Measurements from ENCODE around the gene CENPO.
"Not testable (repeated sequence)": the region's sequence is repeated elsewhere in the genome, so short reads cannot be mapped to it uniquely, and the experiment has no call there.

CENPO gene

DNA sequence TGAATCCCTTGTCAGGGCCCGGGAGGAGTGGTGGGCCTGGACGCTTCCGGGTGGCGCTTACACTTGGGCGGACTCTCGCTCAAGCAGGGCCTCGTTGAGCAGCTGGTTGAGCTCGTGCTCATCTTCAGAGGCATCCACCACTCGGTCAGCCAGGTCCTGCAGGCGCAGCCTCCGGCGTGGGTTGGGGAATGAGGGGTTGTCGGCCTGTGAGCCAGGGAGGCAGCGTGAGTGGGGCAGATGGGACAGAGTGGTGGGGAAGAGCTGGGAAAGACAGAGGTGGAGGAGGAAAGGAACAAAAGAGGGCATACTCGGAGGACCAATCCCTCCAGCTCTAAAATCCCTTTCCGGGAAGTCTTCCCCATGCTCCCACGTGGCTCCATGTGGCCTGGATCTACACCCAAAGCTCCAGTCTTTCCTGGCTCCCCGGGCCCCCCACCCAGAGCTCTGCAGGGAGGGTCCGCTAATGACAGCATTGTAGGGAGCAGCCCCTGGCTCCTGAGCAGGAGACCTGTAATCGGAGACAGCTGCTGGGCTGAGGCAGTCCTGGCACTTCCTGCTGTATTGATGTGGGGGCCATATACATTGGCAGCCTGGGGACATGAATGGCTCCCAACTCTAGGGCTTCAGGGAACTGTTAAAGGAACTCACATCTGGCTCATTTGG, 41.6 kb downstream of the CENPO start:
- Histone ChIP-seq H3K4me1 (ENCODE audit: control insufficient read depth, insufficient read depth, low read length) (peaks cover 11% of the 10 kb centered on the region), H3K4me3 (ENCODE audit: low read depth, low read length) (no peak overlapping the region), H3K36me3 (ENCODE audit: control insufficient read depth, insufficient read depth, low read length) (peaks cover 30% of the 10 kb centered on the region), H3K9ac (ENCODE audit: low read depth, low read length) (no peak overlapping the region), H3K9me3 (ENCODE audit: control insufficient read depth, insufficient read depth, low read length) (no peaks in the 10 kb centered on the region), H3K27me3 (ENCODE audit: control insufficient read depth, insufficient read depth, low read length) (no peaks in the 10 kb centered on the region)

DNA sequence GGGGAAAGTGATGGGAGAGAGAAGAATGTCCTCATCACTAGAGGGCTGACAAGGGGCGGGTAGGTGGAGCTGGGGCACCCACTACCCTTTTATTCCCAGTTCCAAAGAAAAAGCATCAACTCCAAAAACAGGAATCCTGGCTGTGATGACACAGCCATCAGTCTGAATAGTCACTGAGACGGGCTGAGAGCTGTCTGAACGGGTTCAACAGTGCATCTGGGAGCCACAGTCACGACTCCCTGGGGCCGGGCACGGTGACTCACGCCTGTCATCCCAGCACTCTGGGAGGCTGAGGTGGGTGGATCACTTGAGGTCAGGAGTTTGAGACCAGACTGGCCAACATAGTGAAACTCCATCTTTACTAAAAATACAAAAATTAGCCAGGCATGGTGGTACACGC, 42.2 kb downstream of the CENPO start:
- Histone ChIP-seq H3K4me1 (ENCODE audit: control insufficient read depth, insufficient read depth, low read length) (peaks cover 11% of the 10 kb centered on the region), H3K36me3 (ENCODE audit: control insufficient read depth, insufficient read depth, low read length) (peaks cover 32% of the 10 kb centered on the region)
- not testable (repeated sequence) for H3K27me3 ChIP-seq (ENCODE audit: control insufficient read depth, insufficient read depth, low read length); H3K9me3 ChIP-seq (ENCODE audit: control insufficient read depth, insufficient read depth, low read length); H3K4me3 ChIP-seq (ENCODE audit: low read depth, low read length); H3K9ac ChIP-seq (ENCODE audit: low read depth, low read length)

DNA sequence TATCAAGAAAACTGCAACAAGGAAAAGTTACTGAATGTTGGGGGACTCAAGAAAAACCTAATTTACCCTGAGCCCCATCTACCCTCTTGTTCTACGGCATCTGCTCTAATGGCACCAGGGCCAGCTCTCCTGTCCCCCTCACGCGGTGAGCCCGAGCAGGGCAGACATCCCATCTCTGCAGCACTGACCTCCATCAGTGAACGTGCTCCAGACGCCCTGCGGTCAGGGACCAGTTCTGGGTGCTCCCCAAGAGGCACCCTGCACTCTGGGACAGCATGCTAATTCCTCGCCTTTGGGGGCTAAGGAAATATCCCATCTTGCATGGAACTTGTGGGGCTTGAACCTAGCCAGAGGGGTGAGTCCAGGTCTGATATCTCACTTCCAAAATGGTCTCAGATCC, 43.0 kb downstream of the CENPO start:
- Histone ChIP-seq H3K9ac (ENCODE audit: low read depth, low read length) (no peak overlapping the region), H3K36me3 (ENCODE audit: control insufficient read depth, insufficient read depth, low read length) (peaks cover 28% of the 10 kb centered on the region), H3K27me3 (ENCODE audit: control insufficient read depth, insufficient read depth, low read length) (no peaks in the 10 kb centered on the region), H3K4me3 (ENCODE audit: low read depth, low read length) (no peak overlapping the region), H3K9me3 (ENCODE audit: control insufficient read depth, insufficient read depth, low read length) (no peaks in the 10 kb centered on the region), H3K4me1 (ENCODE audit: control insufficient read depth, insufficient read depth, low read length) (peaks cover 11% of the 10 kb centered on the region)

DNA sequence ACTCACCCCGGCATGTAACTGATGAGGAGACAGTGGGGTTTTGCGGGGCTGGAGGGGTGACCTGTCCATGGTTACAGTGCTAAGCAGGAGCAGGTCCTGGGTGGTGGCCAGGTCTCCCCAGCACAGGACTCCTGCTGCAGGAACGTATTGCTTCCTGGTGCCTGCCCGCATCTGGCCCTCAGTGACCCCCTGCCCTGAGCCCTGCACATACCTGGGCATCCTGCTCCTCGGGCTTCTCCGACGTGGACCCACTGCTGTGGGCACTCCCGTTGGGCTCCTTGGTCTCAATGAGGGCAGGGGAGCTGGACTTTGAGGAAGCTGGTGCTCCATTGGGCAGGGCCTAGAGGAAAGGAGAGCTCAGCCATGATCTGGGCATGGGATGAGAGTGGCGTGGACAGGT, 43.5 kb downstream of the CENPO start:
- H3K36me3 ChIP-seq (ENCODE audit: control insufficient read depth, insufficient read depth, low read length), result peaks cover 26% of the 10 kb centered on the region
- no peaks in the 10 kb centered on the region for H3K9me3 ChIP-seq (ENCODE audit: control insufficient read depth, insufficient read depth, low read length)
- H3K27me3 ChIP-seq (ENCODE audit: control insufficient read depth, insufficient read depth, low read length), result no peaks in the 10 kb centered on the region
- H3K4me3 ChIP-seq (ENCODE audit: low read depth, low read length), result no peak overlapping the region
- no peak overlapping the region for H3K9ac ChIP-seq (ENCODE audit: low read depth, low read length)
- H3K4me1 ChIP-seq (ENCODE audit: control insufficient read depth, insufficient read depth, low read length), result peaks cover 11% of the 10 kb centered on the region

DNA sequence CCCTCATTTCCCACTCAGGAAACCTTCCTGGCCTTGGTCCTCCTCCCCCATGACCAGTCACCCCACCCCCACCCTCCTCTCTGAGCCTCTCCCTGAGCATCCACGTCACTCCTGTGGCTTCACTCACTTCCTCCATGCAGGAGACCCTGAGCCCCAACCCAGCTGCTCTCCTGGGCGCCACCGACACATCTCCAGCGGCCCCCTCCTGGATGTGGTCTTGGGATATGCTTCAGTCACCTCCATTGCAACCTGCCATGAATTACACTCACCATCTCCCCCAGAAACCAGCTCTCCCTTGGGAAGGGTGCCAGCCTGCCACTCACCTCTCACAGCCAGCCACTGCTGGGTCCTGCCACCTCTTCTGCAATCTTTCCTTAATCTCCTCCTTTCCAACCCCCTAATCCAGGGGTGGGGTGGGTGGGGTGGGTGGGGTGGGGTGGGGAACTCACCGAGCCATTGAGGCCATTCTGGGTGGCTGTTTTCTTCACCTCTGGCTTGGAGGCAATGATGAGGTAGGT, 44.8 kb downstream of the CENPO start:
- H3K36me3 ChIP-seq (ENCODE audit: control insufficient read depth, insufficient read depth, low read length), result peaks cover 28% of the 10 kb centered on the region
- H3K4me3 ChIP-seq (ENCODE audit: low read depth, low read length), result no peak overlapping the region
- H3K9me3 ChIP-seq (ENCODE audit: control insufficient read depth, insufficient read depth, low read length), result no peaks in the 10 kb centered on the region
- H3K27me3 ChIP-seq (ENCODE audit: control insufficient read depth, insufficient read depth, low read length), result no peaks in the 10 kb centered on the region
- H3K4me1 ChIP-seq (ENCODE audit: control insufficient read depth, insufficient read depth, low read length), result peaks cover 4% of the 10 kb centered on the region
- no peak overlapping the region for H3K9ac ChIP-seq (ENCODE audit: low read depth, low read length)

DNA sequence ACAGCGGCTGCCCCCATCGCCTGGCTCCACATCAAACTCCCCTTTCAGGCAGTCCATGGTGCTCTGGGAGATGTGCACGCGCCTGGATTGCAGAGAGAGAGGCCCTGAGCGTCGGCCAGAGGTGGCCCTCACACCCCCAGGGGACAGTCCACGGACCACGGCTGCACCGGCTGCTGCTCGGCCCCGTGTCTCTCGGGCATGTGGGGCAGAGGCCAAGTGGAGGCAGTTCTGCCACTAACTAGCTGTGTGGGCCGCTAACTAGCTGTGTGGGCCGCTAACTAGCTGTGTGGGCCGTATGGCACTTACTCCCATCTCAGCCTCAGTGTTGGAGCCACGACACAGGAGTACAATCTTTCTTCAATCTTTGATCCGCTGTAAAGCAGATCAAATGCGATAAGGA, 45.3 kb downstream of the CENPO start:
- Histone ChIP-seq H3K9ac (ENCODE audit: low read depth, low read length) (no peak overlapping the region), H3K4me1 (ENCODE audit: control insufficient read depth, insufficient read depth, low read length) (peaks cover 1% of the 10 kb centered on the region), H3K9me3 (ENCODE audit: control insufficient read depth, insufficient read depth, low read length) (no peaks in the 10 kb centered on the region), H3K4me3 (ENCODE audit: low read depth, low read length) (no peak overlapping the region), H3K36me3 (ENCODE audit: control insufficient read depth, insufficient read depth, low read length) (peaks cover 27% of the 10 kb centered on the region), H3K27me3 (ENCODE audit: control insufficient read depth, insufficient read depth, low read length) (no peaks in the 10 kb centered on the region)

DNA sequence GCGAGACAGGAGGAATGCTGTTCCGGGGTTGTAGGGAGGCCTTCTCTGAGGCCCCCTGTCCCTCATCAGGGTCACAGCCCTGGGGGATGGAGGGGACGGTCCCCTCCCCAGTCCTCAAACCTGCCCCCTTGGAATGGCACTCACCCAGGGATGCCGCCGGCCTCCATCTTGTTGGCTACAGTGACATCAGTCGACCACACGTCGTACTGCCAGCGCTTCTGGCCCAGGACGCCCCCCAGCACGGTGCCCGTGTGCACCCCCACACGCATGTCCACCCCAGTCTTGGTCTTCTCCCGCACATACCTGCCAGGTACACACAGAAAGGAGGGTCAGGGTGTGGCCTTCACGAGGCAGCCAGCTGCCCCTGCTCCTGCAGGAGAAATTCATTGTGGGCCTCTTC, 46.5 kb downstream of the CENPO start:
- Histone ChIP-seq H3K36me3 (ENCODE audit: control insufficient read depth, insufficient read depth, low read length) (peaks cover 15% of the 10 kb centered on the region), H3K9me3 (ENCODE audit: control insufficient read depth, insufficient read depth, low read length) (no peaks in the 10 kb centered on the region), H3K4me3 (ENCODE audit: low read depth, low read length) (no peak overlapping the region), H3K27me3 (ENCODE audit: control insufficient read depth, insufficient read depth, low read length) (no peaks in the 10 kb centered on the region), H3K4me1 (ENCODE audit: control insufficient read depth, insufficient read depth, low read length) (no peaks in the 10 kb centered on the region), H3K9ac (ENCODE audit: low read depth, low read length) (no peak overlapping the region)

DNA sequence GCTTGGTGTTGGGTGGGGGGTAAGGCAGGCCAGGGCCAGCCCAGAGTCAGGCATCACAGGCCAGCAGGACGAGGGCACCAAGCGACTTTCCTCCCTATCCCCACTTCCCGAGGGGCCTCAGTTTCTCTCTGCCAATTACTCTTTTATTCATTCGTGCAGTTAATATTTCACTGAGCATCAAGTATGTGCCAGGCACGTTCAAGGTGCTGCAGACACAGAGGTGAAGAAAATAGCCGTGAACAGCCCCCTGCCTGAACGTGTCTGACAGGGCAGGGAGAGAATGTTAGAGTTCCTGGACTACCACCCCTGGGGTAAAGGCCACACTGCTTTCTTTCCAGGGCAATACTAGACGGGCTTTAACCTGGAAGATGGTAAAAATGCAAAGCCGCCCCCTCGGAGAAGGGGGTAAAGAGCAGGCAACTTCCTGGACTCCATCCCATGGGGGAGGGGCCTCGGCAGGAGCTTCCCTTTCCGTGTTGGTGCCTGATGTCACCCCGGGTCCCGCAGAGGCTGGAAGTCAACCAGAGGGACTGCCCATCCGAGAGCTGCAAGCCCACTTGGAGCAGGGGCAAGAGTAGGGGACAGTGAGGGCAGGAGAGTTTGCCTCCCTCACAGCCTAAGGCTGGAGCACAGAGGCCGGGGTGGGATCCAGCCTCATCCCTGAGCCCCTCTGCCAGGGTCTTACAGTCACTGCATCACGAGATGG, 47.1 kb downstream of the CENPO start:
- Histone ChIP-seq H3K36me3 (ENCODE audit: control insufficient read depth, insufficient read depth, low read length) (peaks cover 11% of the 10 kb centered on the region), H3K9ac (ENCODE audit: low read depth, low read length) (no peak overlapping the region), H3K4me3 (ENCODE audit: low read depth, low read length) (no peak overlapping the region), H3K27me3 (ENCODE audit: control insufficient read depth, insufficient read depth, low read length) (no peaks in the 10 kb centered on the region), H3K4me1 (ENCODE audit: control insufficient read depth, insufficient read depth, low read length) (no peaks in the 10 kb centered on the region), H3K9me3 (ENCODE audit: control insufficient read depth, insufficient read depth, low read length) (no peaks in the 10 kb centered on the region)

DNA sequence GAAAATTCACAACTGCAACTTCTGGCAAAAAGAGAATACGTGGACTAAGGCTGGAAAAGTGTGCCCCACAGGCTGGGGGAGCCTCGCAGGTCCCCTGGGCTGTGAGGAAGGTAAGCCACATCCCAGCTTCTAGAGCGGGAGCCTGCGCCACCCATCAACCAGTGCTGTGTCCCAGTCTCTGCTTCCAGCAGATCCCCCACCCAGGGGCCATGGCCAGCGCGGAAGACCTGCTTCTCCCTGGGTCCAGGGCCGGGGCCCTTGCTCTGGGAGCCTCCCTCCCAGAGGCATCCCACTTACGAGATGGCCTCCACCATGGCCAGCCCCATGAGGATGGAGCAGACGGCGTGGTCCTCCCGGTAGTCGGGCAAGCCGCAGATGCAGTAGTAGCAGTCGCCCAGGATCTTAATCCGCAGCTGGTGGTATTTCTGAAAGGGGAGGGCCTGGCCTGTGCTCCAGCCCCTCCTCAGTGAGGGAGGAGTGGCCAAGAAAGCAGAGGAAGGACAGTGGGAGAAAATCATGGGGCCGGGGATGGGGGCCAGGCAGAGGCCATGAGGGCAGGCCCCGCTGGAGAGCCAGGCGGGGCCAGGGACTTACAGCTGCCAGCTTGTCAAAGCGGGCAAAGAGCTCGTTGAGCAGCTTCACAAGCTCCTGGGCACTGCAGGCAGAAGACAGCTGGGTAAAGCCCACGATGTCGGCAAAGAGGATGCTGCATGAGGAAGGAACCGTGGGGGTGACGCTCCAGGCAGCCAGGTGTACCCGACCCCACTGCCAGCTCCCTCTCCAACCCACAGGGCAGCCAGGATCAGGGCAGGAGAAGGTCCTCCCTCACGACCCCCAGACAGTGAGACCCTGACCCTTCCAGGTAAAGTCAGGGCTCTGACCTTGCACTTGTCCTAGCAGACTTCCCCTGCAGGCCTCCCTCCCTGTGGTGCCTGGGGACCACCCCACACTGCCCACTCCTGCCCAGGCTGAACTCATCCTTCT, 48.0 kb downstream of the CENPO start:
- H3K27me3 ChIP-seq (ENCODE audit: control insufficient read depth, insufficient read depth, low read length), result no peaks in the 10 kb centered on the region
- no peak overlapping the region for H3K9ac ChIP-seq (ENCODE audit: low read depth, low read length)
- H3K9me3 ChIP-seq (ENCODE audit: control insufficient read depth, insufficient read depth, low read length), result no peaks in the 10 kb centered on the region
- no peaks in the 10 kb centered on the region for H3K4me1 ChIP-seq (ENCODE audit: control insufficient read depth, insufficient read depth, low read length)
- H3K4me3 ChIP-seq (ENCODE audit: low read depth, low read length), result no peak overlapping the region
- H3K36me3 ChIP-seq (ENCODE audit: control insufficient read depth, insufficient read depth, low read length), result peaks cover 11% of the 10 kb centered on the region

DNA sequence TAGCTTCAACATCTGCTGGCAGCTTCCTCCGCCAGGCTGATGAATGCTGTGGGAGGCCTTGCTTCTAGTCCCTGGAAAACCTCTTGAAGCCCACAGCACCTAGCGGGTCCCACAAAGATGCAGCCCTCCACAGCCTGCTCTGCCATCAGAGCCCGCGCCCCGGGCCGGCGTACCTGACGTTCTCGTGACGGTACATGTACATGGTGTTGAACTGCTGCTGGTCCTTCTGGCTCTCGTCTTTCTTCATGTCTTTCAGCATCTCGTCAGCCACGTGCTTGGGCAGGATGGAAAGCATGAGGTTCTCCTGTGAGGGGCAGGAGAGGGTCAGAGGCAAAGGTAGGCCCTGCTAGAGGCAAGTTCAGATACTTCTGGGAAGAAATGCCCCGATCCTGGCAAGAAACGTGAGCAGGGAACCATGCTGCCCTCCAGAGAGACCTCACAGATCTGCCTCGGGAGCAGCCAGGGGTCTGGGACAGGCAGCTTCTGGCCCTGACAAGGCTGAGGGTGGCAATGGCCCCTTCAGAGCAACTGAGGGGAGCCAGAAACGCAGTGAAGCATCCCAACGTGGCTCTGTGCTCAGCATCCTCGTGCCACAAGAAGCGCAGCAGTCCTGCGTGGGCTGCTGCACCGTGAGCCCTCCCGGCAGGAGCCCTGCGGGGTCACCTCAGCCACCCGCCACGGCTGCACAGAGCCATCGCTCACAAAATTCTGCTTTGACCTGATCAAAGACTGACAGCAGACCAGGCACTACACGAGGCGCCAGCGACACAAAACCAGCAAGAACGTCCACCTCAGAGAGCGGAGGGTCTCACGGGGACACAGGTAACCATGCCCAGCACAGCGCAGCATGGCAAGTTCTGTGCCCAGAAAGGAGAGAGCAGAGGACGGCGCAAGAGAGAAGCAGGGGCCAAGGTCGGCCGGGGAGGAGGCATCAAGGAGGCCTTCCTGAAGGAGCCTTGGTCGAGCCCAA, 49.1 kb downstream of the CENPO start:
- Histone ChIP-seq H3K9ac (ENCODE audit: low read depth, low read length) (no peak overlapping the region), H3K36me3 (ENCODE audit: control insufficient read depth, insufficient read depth, low read length) (peaks cover 7% of the 10 kb centered on the region), H3K27me3 (ENCODE audit: control insufficient read depth, insufficient read depth, low read length) (no peaks in the 10 kb centered on the region), H3K4me1 (ENCODE audit: control insufficient read depth, insufficient read depth, low read length) (no peaks in the 10 kb centered on the region), H3K9me3 (ENCODE audit: control insufficient read depth, insufficient read depth, low read length) (no peaks in the 10 kb centered on the region), H3K4me3 (ENCODE audit: low read depth, low read length) (no peak overlapping the region)

Measured in iPS-15b (cell line).